Lower leg skin (tissue), 3 donors: ENCODE measurements around the gene IGSF5.

Experiments
- CTCF ChIP-seq, 3 donors: fragments of 450-650 bp; IDR thresholded peaks; one replicate each; pipeline ENCODE4 v1.5.1; 2016; ENCODE audit warnings: antibody characterized with exemption in 3 of 3, mild to moderate bottlenecking in 3 of 3, moderate library complexity in 2 of 3
- POLR2A ChIP-seq, 2 donors: fragments of 450-650 bp; IDR thresholded peaks; one replicate each; pipeline ENCODE4 v1.6.1; 2016 to 2017; ENCODE audit warnings: antibody characterized with exemption in 2 of 2, mild to moderate bottlenecking in 1 of 2, moderate library complexity in 1 of 2

GRCh38 chr21:39796466-39796865 is 51.5 kb downstream of the IGSF5 start:
- TF ChIP-seq POLR2A (IDR thresholded peaks at IDR 0.05) (no peak), CTCF (IDR thresholded peaks at IDR 0.05) (no peak)
